Measurements from ENCODE around the gene PJA1.

PJA1 gene

DNA sequence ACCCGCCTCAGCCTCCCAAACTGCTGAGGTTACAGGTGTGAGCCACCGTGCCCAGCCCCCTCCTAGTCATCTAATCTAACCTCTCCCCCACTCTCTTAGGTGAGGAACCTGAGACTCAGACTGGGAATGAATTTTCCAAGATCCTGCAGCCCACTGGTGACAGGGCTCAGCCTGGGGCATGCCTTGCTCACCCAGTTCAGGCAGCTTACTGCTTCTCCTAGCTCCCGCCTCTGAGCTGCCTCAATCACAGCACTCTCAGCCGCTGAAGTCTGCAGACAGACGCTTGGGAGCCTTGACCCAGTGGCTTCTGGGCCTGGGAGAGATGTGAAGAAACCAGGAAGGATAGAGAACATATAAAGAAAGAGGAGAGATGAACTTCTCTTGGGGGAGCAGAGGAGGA, 24.4 kb downstream of the PJA1 start:
- no peaks in the 10 kb centered on the region for H3K4me1 ChIP-seq (ENCODE audit: insufficient read depth, low read length, severe bottlenecking)
- no peaks in the 10 kb centered on the region for H4K20me1 ChIP-seq (ENCODE audit: insufficient read depth, low read length)
- H2AFZ ChIP-seq (ENCODE audit: low read length): no peak overlapping the region
- H3K9ac ChIP-seq (ENCODE audit: low read length): no peak overlapping the region
- no peak overlapping the region for H3K4me3 ChIP-seq (ENCODE audit: low read depth, low read length, poor library complexity, severe bottlenecking)
- no peaks in the 10 kb centered on the region for H3F3A ChIP-seq (ENCODE audit: insufficient read depth, low read length)
- no peaks in the 10 kb centered on the region for H3K79me2 ChIP-seq (ENCODE audit: insufficient read depth, low read length)
- TF ChIP-seq, protein P1, sequence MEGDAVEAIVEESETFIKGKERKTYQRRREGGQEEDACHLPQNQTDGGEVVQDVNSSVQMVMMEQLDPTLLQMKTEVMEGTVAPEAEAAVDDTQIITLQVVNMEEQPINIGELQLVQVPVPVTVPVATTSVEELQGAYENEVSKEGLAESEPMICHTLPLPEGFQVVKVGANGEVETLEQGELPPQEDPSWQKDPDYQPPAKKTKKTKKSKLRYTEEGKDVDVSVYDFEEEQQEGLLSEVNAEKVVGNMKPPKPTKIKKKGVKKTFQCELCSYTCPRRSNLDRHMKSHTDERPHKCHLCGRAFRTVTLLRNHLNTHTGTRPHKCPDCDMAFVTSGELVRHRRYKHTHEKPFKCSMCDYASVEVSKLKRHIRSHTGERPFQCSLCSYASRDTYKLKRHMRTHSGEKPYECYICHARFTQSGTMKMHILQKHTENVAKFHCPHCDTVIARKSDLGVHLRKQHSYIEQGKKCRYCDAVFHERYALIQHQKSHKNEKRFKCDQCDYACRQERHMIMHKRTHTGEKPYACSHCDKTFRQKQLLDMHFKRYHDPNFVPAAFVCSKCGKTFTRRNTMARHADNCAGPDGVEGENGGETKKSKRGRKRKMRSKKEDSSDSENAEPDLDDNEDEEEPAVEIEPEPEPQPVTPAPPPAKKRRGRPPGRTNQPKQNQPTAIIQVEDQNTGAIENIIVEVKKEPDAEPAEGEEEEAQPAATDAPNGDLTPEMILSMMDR (IDR thresholded peaks at IDR 0.05; ENCODE audit: low read length): no peak
- no peak for TF ChIP-seq EZH2 (IDR thresholded peaks at IDR 0.05; ENCODE audit: borderline replicate concordance, low read length)
- no peak overlapping the region for H3K27ac ChIP-seq (ENCODE audit: low read depth, low read length, poor library complexity, severe bottlenecking)
- no peaks in the 10 kb centered on the region for H3K9me3 ChIP-seq (ENCODE audit: low read length)
- no peak overlapping the region for H3K4me2 ChIP-seq (ENCODE audit: low read length)
- no peaks in the 10 kb centered on the region for H3K9me2 ChIP-seq (ENCODE audit: low read depth, low read length)
- H3K27me3 ChIP-seq (ENCODE audit: insufficient read depth, low read length): no peaks in the 10 kb centered on the region
- H3K36me3 ChIP-seq (ENCODE audit: insufficient read depth, low read length): no peaks in the 10 kb centered on the region

DNA sequence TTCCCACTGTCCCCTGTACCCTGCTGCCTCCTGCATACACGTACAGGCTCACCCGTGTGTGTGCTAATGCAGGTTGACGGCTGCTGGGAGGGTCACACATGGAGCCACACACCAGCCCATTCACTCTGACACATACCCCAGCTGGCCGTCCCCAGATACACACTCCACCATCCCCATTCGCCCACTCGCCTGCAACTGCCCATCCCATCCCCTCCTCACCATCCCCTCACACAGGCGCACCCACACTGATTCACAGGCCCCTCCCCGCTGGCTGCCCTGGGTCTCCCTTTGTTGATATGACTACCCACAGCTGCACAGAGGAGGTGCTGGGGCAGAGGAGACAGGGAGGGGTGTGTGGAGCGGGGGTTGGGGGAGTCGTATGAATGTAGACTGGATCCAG, 25.7 kb downstream of the PJA1 start:
- TF ChIP-seq, protein P1 (IDR thresholded peaks at IDR 0.05; ENCODE audit: low read length): no peak
- no peak for TF ChIP-seq EZH2 (IDR thresholded peaks at IDR 0.05; ENCODE audit: borderline replicate concordance, low read length)
- Histone ChIP-seq H3K4me1 (ENCODE audit: insufficient read depth, low read length, severe bottlenecking) (no peaks in the 10 kb centered on the region), H3K4me2 (ENCODE audit: low read length) (no peak overlapping the region)

DNA sequence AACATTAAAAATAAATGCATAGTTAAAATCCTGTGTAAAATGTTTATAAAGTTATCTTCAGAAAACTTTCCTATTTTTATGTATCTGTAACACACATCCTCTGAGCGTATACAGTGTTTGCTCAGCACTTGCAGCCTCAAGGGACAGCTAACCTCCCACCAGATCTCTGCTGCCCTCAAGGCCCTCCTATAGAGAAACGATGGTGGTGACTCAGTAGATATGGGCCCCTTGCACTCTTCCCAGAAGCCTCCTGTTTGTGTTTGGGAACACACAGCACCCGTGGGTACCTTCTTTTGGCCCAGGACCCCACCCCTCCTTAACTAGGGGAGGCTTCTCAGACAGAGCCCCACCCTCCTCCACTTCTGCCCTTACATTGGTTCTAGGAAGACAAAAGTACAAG, 26.7 kb downstream of the PJA1 start:
- H3K9me3 ChIP-seq (ENCODE audit: low read length): no peaks in the 10 kb centered on the region
- no peak overlapping the region for H2AFZ ChIP-seq (ENCODE audit: low read length)
- H3K9me2 ChIP-seq (ENCODE audit: low read depth, low read length): no peaks in the 10 kb centered on the region
- no peak overlapping the region for H3K9ac ChIP-seq (ENCODE audit: low read length)
- H3K4me2 ChIP-seq (ENCODE audit: low read length): no peak overlapping the region
- TF ChIP-seq, protein P1 (IDR thresholded peaks at IDR 0.05; ENCODE audit: low read length): no peak
- TF ChIP-seq EZH2 (IDR thresholded peaks at IDR 0.05; ENCODE audit: borderline replicate concordance, low read length): no peak
- H3F3A ChIP-seq (ENCODE audit: insufficient read depth, low read length): no peaks in the 10 kb centered on the region
- no peak overlapping the region for H3K4me3 ChIP-seq (ENCODE audit: low read depth, low read length, poor library complexity, severe bottlenecking)
- no peaks in the 10 kb centered on the region for H3K27me3 ChIP-seq (ENCODE audit: insufficient read depth, low read length)
- H3K79me2 ChIP-seq (ENCODE audit: insufficient read depth, low read length): no peaks in the 10 kb centered on the region
- no peaks in the 10 kb centered on the region for H3K4me1 ChIP-seq (ENCODE audit: insufficient read depth, low read length, severe bottlenecking)
- H3K27ac ChIP-seq (ENCODE audit: low read depth, low read length, poor library complexity, severe bottlenecking): no peak overlapping the region
- H3K36me3 ChIP-seq (ENCODE audit: insufficient read depth, low read length): no peaks in the 10 kb centered on the region
- no peaks in the 10 kb centered on the region for H4K20me1 ChIP-seq (ENCODE audit: insufficient read depth, low read length)

More for the DNA sequence above, 25.7 kb downstream of the PJA1 start:
- Histone ChIP-seq H3K9me3 (ENCODE audit: low read length) (no peaks in the 10 kb centered on the region), H3K9ac (ENCODE audit: low read length) (no peak overlapping the region), H4K20me1 (ENCODE audit: insufficient read depth, low read length) (no peaks in the 10 kb centered on the region), H3K4me3 (ENCODE audit: low read depth, low read length, poor library complexity, severe bottlenecking) (no peak overlapping the region), H3K27ac (ENCODE audit: low read depth, low read length, poor library complexity, severe bottlenecking) (no peak overlapping the region), H2AFZ (ENCODE audit: low read length) (no peak overlapping the region), H3K36me3 (ENCODE audit: insufficient read depth, low read length) (no peaks in the 10 kb centered on the region), H3F3A (ENCODE audit: insufficient read depth, low read length) (no peaks in the 10 kb centered on the region), H3K27me3 (ENCODE audit: insufficient read depth, low read length) (no peaks in the 10 kb centered on the region), H3K9me2 (ENCODE audit: low read depth, low read length) (no peaks in the 10 kb centered on the region), H3K79me2 (ENCODE audit: insufficient read depth, low read length) (no peaks in the 10 kb centered on the region)

Data from OCI-LY1 (cell line).